HG03135 (cell line): Measurements from ENCODE around the gene PCF11.
A peak's percentile ranks its signal among the peaks of the same experiment; 100 is the strongest.
"Not testable (repeated sequence)": the region's sequence is repeated elsewhere in the genome, so short reads cannot be mapped to it uniquely, and the experiment has no call there.

Experiments used
- ATAC-seq: cut with Tn5 transposase; IDR thresholded peaks from one replicate; pipeline ENCODE4 v1.9.1; 2021; ENCODE audit warnings: mild to moderate bottlenecking, moderate library complexity; ENCODE audit not compliant: unreplicated experiment

The PCF11 gene, protein sequence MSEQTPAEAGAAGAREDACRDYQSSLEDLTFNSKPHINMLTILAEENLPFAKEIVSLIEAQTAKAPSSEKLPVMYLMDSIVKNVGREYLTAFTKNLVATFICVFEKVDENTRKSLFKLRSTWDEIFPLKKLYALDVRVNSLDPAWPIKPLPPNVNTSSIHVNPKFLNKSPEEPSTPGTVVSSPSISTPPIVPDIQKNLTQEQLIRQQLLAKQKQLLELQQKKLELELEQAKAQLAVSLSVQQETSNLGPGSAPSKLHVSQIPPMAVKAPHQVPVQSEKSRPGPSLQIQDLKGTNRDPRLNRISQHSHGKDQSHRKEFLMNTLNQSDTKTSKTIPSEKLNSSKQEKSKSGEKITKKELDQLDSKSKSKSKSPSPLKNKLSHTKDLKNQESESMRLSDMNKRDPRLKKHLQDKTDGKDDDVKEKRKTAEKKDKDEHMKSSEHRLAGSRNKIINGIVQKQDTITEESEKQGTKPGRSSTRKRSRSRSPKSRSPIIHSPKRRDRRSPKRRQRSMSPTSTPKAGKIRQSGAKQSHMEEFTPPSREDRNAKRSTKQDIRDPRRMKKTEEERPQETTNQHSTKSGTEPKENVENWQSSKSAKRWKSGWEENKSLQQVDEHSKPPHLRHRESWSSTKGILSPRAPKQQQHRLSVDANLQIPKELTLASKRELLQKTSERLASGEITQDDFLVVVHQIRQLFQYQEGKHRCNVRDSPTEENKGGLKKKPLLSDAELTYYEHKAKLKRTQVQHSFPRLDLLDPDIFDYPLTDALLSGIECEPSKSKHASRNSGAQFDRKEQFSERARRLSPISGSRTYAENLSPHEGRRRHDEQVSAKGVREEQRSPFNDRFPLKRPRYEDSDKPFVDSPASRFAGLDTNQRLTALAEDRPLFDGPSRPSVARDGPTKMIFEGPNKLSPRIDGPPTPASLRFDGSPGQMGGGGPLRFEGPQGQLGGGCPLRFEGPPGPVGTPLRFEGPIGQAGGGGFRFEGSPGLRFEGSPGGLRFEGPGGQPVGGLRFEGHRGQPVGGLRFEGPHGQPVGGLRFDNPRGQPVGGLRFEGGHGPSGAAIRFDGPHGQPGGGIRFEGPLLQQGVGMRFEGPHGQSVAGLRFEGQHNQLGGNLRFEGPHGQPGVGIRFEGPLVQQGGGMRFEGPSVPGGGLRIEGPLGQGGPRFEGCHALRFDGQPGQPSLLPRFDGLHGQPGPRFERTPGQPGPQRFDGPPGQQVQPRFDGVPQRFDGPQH (N-terminal part only)

DNA sequence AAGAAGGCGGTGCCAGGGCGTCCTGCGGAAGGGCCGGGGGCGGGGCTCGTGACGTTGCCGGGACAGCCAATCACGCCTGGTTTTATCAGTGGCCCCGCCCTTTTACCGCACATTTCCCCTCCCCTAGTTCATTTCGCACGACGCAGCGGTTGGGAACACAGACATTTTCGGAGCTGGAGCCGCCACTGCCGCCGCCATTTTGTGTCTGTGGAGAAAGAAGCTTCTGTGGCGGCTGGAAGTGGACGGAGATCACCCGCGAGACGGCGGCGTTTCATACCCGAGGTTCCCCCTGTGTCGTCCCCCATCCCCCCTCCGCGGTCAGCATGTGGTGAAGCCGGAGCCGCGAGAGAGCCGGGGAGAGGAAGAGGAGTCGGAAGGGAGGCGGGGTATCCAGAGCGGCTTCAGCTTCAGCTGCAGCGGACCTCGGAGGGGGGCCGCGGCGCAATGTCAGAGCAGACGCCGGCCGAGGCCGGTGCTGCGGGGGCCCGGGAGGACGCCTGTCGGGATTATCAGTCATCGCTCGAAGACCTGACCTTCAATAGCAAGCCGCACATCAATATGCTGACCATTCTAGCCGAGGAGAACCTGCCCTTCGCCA is at the start of gene PCF11:
PCF11 (plus strand) TSS at position 136 of the 598 bp plus-strand sequence; CDS start at position 445, 309 bp downstream.
- peak; percentile 11 for ATAC-seq

DNA sequence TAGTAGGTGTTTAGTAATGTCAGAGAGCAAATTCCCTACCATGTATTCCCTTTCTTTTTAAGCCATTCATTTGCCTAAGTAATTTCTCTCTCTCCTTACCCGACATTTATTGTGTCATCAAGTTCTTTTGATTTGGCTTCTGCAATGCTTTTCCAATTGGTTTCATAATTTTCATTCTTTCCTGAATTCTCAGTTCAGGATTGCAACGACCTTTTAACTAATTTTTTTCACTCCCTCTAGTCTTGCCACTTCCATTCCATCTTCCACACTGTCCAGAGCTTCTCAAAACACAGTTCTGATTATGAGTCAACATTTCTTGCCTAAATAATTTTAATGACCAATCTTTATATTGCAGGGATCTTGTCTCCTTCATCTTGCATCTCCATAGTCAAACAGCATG is 44.0 kb upstream of the PCF11 start:
- no peak for ATAC-seq

DNA sequence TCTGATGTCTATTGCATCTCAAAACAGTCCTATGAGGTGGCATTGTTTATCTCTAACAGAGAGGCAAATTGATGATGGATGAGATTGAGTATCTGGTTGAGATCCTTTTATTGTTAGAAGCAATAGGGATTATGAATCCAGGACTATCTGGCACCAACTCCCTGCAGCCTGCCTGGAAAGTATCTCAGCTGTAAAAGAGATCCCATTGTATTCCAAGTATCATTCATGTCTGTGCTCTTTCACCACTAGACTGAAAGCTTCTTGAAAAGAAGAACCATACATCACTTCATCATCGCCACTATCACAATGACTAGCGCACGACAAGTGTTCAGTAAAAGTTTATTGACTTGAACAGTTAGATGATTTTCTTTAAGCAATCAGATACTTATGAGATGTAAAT is 41.9 kb upstream of the PCF11 start:
- no peak for ATAC-seq

- no peak for ATAC-seq
Measured at GRCh38 chr11:83115551-83115950, 41.4 kb upstream of the PCF11 start.

GRCh38 chr11:83116015-83116641 is 40.8 kb upstream of the PCF11 start:
- ATAC-seq = no peak

- ATAC-seq = no peak
Measured at GRCh38 chr11:83118814-83119213, 38.1 kb upstream of the PCF11 start.

- no peak for ATAC-seq
Measured at GRCh38 chr11:83119216-83119615, 37.7 kb upstream of the PCF11 start.

DNA sequence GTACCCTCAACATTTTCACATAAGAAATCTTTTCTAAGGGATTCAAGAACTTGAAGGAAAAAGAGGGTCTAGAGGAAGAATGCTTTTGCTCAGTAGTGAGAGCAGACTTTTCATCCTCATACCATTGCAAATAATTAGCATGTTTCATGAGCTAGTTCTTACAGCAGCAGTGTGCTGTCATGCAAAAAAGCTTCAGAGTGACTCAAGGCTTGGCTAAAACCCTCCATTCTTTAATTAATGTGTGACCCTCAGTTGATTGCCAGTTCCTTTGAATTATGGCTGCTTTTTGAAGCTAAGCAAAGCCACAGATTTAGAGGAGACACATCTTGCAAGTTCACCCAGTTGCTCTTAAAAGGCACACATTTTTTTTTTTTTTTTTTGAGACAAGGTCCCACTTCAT is 36.6 kb upstream of the PCF11 start:
- no peak for ATAC-seq

DNA sequence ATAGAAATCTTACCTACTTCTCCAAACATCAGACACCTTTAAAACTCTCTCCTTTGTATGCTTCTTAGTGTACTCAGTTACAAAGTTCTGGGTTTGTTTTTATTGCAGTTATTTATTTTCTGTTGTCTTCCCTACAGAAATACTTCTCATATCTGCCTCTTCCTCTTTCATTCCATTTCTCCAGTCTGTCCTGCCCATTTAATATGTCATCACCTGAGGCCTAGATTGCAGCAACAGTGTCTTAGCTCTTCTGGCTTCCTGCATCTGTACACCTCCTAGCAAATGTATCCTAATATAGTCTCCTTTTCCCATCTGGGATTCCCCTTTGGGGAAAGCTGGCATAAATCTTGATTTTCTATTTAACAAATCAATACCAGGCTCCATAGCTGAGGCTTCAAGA is 34.9 kb upstream of the PCF11 start:
- ATAC-seq = no peak

DNA sequence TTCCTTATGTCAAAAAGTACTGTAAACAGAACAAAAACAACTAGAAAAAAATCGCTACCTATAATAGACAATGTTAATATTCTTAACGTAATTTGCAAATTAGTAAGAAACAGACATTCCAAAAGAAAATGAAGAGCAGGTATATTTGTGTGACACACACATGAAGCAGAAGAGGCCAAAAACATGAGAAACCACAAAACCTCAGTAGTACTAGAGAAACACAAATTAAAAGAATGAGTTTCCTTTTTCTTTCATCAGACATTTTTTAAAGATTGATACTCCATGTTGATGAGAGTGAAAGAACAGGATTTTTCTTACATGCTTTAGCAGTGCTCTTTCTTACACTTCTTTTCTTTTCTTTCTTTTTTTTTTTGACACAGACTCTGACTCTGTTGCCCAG is 34.2 kb upstream of the PCF11 start:
- no peak for ATAC-seq

DNA sequence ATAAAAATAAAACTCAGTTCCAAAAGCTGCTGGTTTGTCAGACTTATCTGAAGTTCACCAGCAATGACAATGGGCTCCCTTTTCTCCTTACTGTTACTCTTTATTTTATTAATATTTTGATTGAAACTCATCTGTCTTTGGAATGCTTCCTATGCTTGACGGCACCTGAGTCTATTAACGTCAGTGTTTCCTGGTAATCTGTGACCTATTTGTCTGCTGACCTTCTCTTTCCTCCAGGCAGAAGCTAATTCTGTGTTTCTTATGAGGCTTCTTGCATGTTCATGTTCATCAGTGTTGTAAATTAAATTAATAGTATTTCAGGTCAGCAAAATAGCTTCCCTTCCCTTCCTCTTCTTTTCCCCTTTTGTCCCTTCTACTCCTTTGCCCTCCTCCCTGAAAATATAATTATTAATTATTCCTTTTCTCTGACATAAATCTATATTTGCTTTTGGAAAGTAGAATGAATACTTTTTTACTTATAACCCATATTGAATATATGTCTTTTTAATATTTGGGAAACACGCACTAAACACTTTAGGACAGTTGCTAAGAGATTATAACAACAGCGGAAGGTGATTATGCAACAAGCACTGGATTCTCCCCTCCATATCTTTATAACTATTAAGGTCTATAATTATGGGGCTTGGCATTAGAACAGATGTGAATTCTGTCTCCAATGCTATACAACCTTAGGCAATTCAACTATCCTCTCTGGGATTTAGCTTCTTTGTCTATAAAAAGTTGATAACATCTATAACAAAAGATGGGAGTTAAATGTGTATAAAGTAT is 32.1 kb upstream of the PCF11 start:
- ATAC-seq = no peak

DNA sequence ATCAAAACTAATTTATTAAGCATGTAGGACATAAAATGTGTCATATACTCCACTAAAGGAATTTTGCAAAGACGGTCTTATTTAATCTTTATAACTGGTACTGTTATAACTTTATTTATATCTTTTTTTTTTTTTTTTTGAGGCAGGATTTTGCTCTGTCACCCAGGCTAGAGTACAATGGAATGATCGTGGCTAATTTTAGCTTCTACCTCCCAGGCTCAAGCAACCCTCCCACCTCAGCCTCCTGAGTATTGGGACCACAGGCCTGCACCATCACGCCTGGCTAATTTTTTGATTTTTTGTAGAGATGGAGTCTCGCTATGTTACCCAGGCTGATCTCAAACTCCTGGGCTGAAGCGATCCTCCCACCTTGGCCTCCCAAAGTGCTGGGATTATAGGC is 31.4 kb upstream of the PCF11 start:
- ATAC-seq = no peak

GRCh38 chr11:83127310-83127637 is 29.7 kb upstream of the PCF11 start:
- no peak for ATAC-seq

DNA sequence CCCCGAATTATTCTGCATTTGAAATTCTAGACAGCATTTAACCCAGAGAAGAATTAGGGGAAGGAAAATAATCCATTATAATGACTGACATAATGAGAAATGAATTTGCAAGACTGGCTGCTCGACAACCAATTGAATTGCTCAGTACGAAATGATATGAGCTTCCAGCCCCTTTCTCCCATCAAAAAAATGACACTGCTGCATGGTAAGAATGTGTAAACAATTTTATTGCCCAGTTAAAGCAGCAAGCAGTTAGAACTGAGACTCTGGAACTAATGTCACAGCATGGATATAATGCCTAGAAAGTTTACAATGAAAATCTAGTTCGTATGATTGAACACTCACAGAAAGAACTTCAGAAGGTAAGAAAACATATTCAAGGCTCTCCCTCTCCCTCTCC is 24.7 kb upstream of the PCF11 start:
- no peak for ATAC-seq

DNA sequence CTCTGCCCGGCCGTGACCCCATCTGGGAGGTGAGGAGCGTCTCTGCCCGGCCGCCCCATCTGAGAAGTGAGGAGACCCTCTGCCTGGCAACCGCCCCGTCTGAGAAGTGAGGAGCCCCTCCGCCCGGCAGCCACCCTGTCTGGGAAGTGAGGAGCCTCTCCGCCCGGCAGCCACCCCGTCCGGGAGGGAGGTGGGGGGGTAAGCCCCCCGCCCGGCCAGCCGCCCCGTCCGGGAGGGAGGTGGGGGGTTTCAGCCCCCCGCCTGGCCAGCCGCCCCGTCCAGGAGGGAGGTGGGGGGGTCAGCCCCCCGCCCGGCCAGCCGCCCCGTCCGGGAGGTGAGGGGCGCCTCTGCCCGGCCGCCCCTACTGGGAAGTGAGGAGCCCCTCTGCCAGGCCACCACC is 23.7 kb upstream of the PCF11 start:
- ATAC-seq = not testable (repeated sequence)

DNA sequence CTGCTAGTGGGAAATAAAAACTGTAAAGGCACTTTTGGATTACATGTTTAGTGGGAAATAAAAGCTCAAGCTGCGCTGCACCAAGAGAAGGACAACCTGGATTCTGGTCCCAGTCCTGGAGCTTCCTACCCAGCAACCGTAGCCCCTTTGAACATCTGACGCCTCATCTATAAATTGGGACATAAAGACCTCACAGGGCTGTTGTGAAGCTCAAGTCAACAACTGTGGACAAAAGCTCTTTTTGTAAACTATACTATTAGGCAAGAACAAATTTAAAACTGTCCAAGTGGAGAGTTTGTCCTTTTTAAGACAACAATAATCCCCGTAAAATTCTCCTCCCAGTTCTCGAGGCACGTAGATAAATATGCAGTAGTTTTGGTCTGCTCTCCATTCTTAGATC is 17.6 kb upstream of the PCF11 start:
- no peak for ATAC-seq

GRCh38 chr11:83140691-83141455 is 16.1 kb upstream of the PCF11 start:
- peak; percentile 95 for ATAC-seq

DNA sequence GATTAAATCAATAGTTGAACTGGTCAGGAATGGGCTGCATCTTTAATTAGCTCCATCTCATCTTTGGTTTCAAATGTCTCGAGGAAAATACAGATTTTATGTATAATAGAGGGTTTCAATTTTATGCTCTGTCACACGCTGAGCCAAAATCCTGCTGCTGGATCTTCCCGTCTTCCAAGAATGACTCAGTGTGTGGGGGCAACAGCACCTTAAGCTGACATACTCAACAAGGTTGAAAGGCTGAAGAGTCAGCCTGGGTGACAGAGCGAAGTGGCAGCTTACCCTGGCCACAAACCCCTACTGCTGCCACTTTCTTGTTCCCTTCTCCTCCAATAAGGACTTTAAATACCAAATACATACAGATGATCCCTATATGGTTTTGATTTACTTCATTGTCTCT is 9.0 kb upstream of the PCF11 start:
- no peak for ATAC-seq

GRCh38 chr11:83150450-83150849 is 6.5 kb upstream of the PCF11 start:
- no peak for ATAC-seq
